NCI-H82 treated with DMSO at 0.1 percent for 48 hours (cell line): ENCODE measurements around the gene LGR6.
"Not testable (repeated sequence)": the region's sequence is repeated elsewhere in the genome, so short reads cannot be mapped to it uniquely, and the experiment has no call there.

Experiments
- DNase-seq: peaks from one replicate; lab custom pipeline; 2025; ENCODE audit not compliant: unreplicated experiment; lab: John Stamatoyannopoulos, UW

The LGR6 gene

GRCh38 chr1:202261209-202261958 lies 67.8 kb downstream of the LGR6 start:
- DNase-seq: not testable (repeated sequence)

- no peak for DNase-seq
Observed at GRCh38 chr1:202263628-202264027, 70.0 kb downstream of the LGR6 start.

GRCh38 chr1:202264300-202264699 lies 70.7 kb downstream of the LGR6 start:
- DNase-seq: no peak

GRCh38 chr1:202264726-202265125 lies 71.1 kb downstream of the LGR6 start:
- no peak for DNase-seq

- no peak for DNase-seq
Observed at GRCh38 chr1:202266061-202266765, 72.6 kb downstream of the LGR6 start.

GRCh38 chr1:202268032-202268431 lies 74.4 kb downstream of the LGR6 start:
- no peak for DNase-seq

GRCh38 chr1:202268817-202269216 lies 75.2 kb downstream of the LGR6 start:
- no peak for DNase-seq

- peak; percentile 55 for DNase-seq
Observed at GRCh38 chr1:202270871-202271326, 77.3 kb downstream of the LGR6 start.

- no peak for DNase-seq
Observed at GRCh38 chr1:202272103-202272845, 78.7 kb downstream of the LGR6 start.

GRCh38 chr1:202274611-202275010 lies 81.0 kb downstream of the LGR6 start:
- DNase-seq: no peak

- peak; percentile 50 for DNase-seq
Observed at GRCh38 chr1:202275061-202275770, 81.6 kb downstream of the LGR6 start.

- DNase-seq: no peak
Observed at GRCh38 chr1:202276081-202276715, 82.6 kb downstream of the LGR6 start.

GRCh38 chr1:202276920-202277319 lies 83.3 kb downstream of the LGR6 start:
- no peak for DNase-seq

- no peak for DNase-seq
Observed at GRCh38 chr1:202278751-202279150, 85.2 kb downstream of the LGR6 start.

- DNase-seq: no peak
Observed at GRCh38 chr1:202279806-202280205, 86.2 kb downstream of the LGR6 start.

GRCh38 chr1:202280595-202280994 lies 87.0 kb downstream of the LGR6 start:
- DNase-seq: no peak

- no peak for DNase-seq
Observed at GRCh38 chr1:202281316-202282024, 87.9 kb downstream of the LGR6 start.

- DNase-seq: no peak
Observed at GRCh38 chr1:202282025-202282371, 88.4 kb downstream of the LGR6 start.

- DNase-seq: no peak
Observed at GRCh38 chr1:202282596-202283283, 89.1 kb downstream of the LGR6 start.
